Fibroblast of pulmonary artery (primary cell): ENCODE data around the gene ZNF496.

Experiments
- DNase-seq: peaks from one replicate; pipeline ENCODE4 v3.0.0-alpha.2; 2010; ENCODE audit warnings: low read depth
- H3K4me3 ChIP-seq: replicated peaks from 2 replicates; pipeline ENCODE4 v1.5.1; 2011; ENCODE audit warnings: low read depth, mild to moderate bottlenecking, control low read depth, low read length, moderate library complexity
- CTCF ChIP-seq: IDR thresholded peaks from 2 replicates; pipeline ENCODE4 v1.5.1; 2011; ENCODE audit warnings: mild to moderate bottlenecking, control low read depth, low read length, inconsistent platforms; ENCODE audit errors: missing control alignments

The ZNF496 gene

GRCh38 chr1:247288341-247288740 is 43.3 kb downstream of the ZNF496 start:
- no peak for TF ChIP-seq CTCF
- DNase-seq = no peak
- no peak overlapping the region for H3K4me3 ChIP-seq

- TF ChIP-seq CTCF = no peak
- no peak for DNase-seq
These were observed 44.2 kb downstream of the ZNF496 start for GRCh38 chr1:247287460-247287859.

GRCh38 chr1:247286134-247286670 is 45.5 kb downstream of the ZNF496 start:
- no peak overlapping the region for H3K4me3 ChIP-seq
- TF ChIP-seq CTCF = no peak
- DNase-seq = no peak

More at GRCh38 chr1:247287460-247287859, 44.2 kb downstream of the ZNF496 start:
- no peak overlapping the region for H3K4me3 ChIP-seq

GRCh38 chr1:247281001-247281574 is 50.6 kb downstream of the ZNF496 start:
- no peak for TF ChIP-seq CTCF
- DNase-seq = peak; percentile 10

GRCh38 chr1:247277191-247277590 is 54.5 kb downstream of the ZNF496 start:
- DNase-seq = no peak
- no peak for TF ChIP-seq CTCF
- no peak overlapping the region for H3K4me3 ChIP-seq

More at GRCh38 chr1:247281001-247281574, 50.6 kb downstream of the ZNF496 start:
- H3K4me3 ChIP-seq = no peak overlapping the region

GRCh38 chr1:247274605-247275256 is 56.9 kb downstream of the ZNF496 start:
- H3K4me3 ChIP-seq = no peak overlapping the region
- DNase-seq = no peak
- TF ChIP-seq CTCF = no peak

- no peak overlapping the region for H3K4me3 ChIP-seq
- DNase-seq = no peak
- no peak for TF ChIP-seq CTCF
These were observed 58.7 kb downstream of the ZNF496 start for GRCh38 chr1:247273013-247273412.
